Mucosa of descending colon (tissue), 3 donors: ENCODE results near the gene ZNF575. TPM values are rescaled to one million over a fixed set of nuclear protein-coding genes. Genes with fewer than 3 reads are reported as not detected.

Experiments
- ATAC-seq: fragments of 200-7000 bp; cut with Tn5 transposase; one replicate; pipeline ENCODE4 v1.9.1; 2020; ENCODE audit warnings: mild to moderate bottlenecking, moderate library complexity
- DNase-seq, 3 donors: peaks; one replicate each; pipeline ENCODE4 v3.0.0-alpha.2; 2020
- H3K36me3 ChIP-seq: fragments of 200-600 bp; one replicate; pipeline ENCODE4 v1.8.0; 2021; ENCODE audit warnings: low read depth, mild to moderate bottlenecking
- H3K4me1 ChIP-seq: fragments of 200-600 bp; one replicate; pipeline ENCODE4 v1.8.0; 2021; ENCODE audit warnings: low read depth, mild to moderate bottlenecking
- H3K4me3 ChIP-seq: fragments of 200-600 bp; one replicate; pipeline ENCODE4 v1.8.0; 2021; ENCODE audit warnings: mild to moderate bottlenecking
- H3K9me3 ChIP-seq: fragments of 200-600 bp; one replicate; pipeline ENCODE4 v1.8.0; 2021; ENCODE audit warnings: mild to moderate bottlenecking
- CTCF ChIP-seq: fragments of 200-600 bp; IDR thresholded peaks from one replicate; pipeline ENCODE4 v1.8.0; 2022; ENCODE audit warnings: antibody characterized with exemption, mild to moderate bottlenecking
- intact Hi-C, 2 donors: fragments of 100-400 bp; cut with DNase I in 1 of 2; cut with micrococcal nuclease in 1 of 2; formaldehyde crosslinking; loops; one replicate each; pipeline versions ENCODE4 v1.11.0 to v1.11.1; 2022; cut with DNase I, micrococcal nuclease
- total RNA-seq, 3 donors: library from RNA; stranded (reverse); fragmentation: NEBNext Ultra II Directional in 2 of 3; extraction: Animal tissue kit (Norgen Biotek cat#: 25700) in 2 of 3; gene quantifications; one replicate each; pipeline versions ENCODE4 v1.2.1 to v1.2.4, GENCODE V29; 2021 to 2023
- donor health status: DM: no; HTN: no; CAD: no; lungs with moderate emphysema.
- donor health status: DM: no; HTN: no; CAD: no.
- donor health status: DM: no; HTN: yes; CAD: no.

Gene ZNF575
- total RNA-seq, 3 donors from 2014 or later = 9.1 to 18.2 (median 9.6) TPM

- ATAC-seq = no peak
- H3K9me3 ChIP-seq = no peaks in the 10 kb centered on the region
- no peak overlapping the region for H3K4me3 ChIP-seq
- TF ChIP-seq CTCF = no peak
- intact Hi-C loops = no loop called here
- no peak for DNase-seq
- peaks cover 4% of the 10 kb centered on the region for H3K36me3 ChIP-seq
- peaks cover 6% of the 10 kb centered on the region for H3K4me1 ChIP-seq
These were observed 34.6 kb upstream of the ZNF575 start for GRCh38 chr19:43498233-43498842.

- no peak for TF ChIP-seq CTCF
- ATAC-seq (peak; percentile 55), DNase-seq (no peak)
- intact Hi-C loops = no loop called here
- H3K36me3 ChIP-seq = peaks cover 4% of the 10 kb centered on the region
- peaks cover 6% of the 10 kb centered on the region for H3K4me1 ChIP-seq
- H3K9me3 ChIP-seq = no peaks in the 10 kb centered on the region
- H3K4me3 ChIP-seq = no peak overlapping the region
These were observed 33.9 kb upstream of the ZNF575 start for GRCh38 chr19:43499042-43499441.

GRCh38 chr19:43501661-43502418 lies 31.1 kb upstream of the ZNF575 start:
- DNase-seq (no peak), ATAC-seq (no peak)
- TF ChIP-seq CTCF = no peak
- Histone ChIP-seq H3K4me1 (peaks cover 8% of the 10 kb centered on the region), H3K9me3 (no peaks in the 10 kb centered on the region), H3K4me3 (no peak overlapping the region), H3K36me3 (no peaks in the 10 kb centered on the region)
- intact Hi-C loops = no loop called here

GRCh38 chr19:43502419-43502976 lies 30.5 kb upstream of the ZNF575 start:
- intact Hi-C loops = no loop called here
- Histone ChIP-seq H3K4me3 (no peak overlapping the region), H3K36me3 (no peaks in the 10 kb centered on the region), H3K9me3 (no peaks in the 10 kb centered on the region), H3K4me1 (peaks cover 8% of the 10 kb centered on the region)
- DNase-seq (no peak), ATAC-seq (no peak)
- TF ChIP-seq CTCF = no peak

GRCh38 chr19:43503501-43504425 lies 29.2 kb upstream of the ZNF575 start:
- TF ChIP-seq CTCF = no peak
- H3K36me3 ChIP-seq = no peaks in the 10 kb centered on the region
- ATAC-seq (peak; percentile 94), DNase-seq (peak; percentile 98 to 100 (median 98))
- intact Hi-C loops = no loop called here
- H3K4me3 ChIP-seq = peak overlapping the region; percentile 38
- peaks cover 8% of the 10 kb centered on the region for H3K4me1 ChIP-seq
- no peaks in the 10 kb centered on the region for H3K9me3 ChIP-seq
